ES-I3 (cell line): ENCODE measurements around the gene USP6NL.

Experiments
- H3K36me3 ChIP-seq: 2 replicates; pipeline ENCODE4 v1.6.1; 2013; ENCODE audit warnings: mild to moderate bottlenecking, low read length, control low read depth, moderate library complexity; ENCODE audit not compliant: insufficient read depth
- H3K4me1 ChIP-seq: 2 replicates; pipeline ENCODE4 v1.6.1; 2013; ENCODE audit warnings: mild to moderate bottlenecking, control low read depth, low read length; ENCODE audit not compliant: insufficient read depth
- H3K9ac ChIP-seq: 2 replicates; pipeline ENCODE4 v1.6.1; 2013; ENCODE audit warnings: low read depth, mild to moderate bottlenecking, low read length, moderate library complexity
- H3K9me3 ChIP-seq: 2 replicates; pipeline ENCODE4 v1.6.1; 2013; ENCODE audit warnings: mild to moderate bottlenecking, low read length, moderate library complexity; ENCODE audit not compliant: control insufficient read depth, insufficient read depth

Gene USP6NL

DNA sequence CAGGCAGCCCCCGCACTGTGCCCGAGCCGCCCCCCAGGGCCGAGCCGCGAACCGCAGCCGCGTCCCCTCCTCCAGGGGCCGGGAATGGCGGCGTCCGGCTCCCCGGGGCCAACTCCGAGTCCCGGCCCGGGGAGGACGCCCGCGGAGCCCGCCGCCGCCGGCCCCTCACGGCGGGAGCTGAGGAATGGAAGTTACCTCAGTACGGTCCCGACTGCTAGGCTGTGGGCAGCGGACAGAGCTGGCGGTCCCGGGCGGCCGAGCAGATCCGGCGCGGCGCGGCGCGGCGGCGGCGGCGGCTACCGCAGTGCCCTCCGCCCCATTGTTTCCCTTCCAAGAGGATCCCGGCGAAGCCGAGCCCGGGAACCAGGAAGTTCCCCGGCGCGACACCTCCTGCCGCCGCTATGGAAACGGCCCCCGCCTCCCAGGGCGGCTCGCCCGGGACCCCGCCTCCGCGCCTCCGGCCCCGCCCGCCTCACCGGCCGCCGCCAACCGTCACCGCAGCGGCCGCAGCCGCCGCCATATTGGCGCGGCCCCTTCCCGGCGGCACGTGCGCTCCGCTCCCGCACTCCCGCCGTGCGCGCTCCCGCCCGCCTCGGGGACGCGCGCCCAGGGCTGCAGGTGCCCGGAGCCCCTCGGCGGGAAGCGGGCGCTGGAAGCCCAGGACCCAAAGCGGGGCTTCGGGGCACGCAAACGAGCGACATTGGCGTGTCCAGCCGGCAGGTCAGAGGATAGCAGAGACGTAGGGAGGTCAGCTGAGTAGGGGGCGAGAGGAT is at the start of gene USP6NL:
USP6NL (minus strand) TSS at position 403 of the 773 bp plus-strand sequence. CDS start 14,016 bp downstream, outside the sequence.
- peak within 1 kb of the TSS; percentile 78 for H3K9ac ChIP-seq
- peaks cover 17% of the 10 kb centered on the region for H3K4me1 ChIP-seq
- no peaks in the 10 kb centered on the region for H3K36me3 ChIP-seq
- H3K9me3 ChIP-seq, result no peaks in the 10 kb centered on the region

DNA sequence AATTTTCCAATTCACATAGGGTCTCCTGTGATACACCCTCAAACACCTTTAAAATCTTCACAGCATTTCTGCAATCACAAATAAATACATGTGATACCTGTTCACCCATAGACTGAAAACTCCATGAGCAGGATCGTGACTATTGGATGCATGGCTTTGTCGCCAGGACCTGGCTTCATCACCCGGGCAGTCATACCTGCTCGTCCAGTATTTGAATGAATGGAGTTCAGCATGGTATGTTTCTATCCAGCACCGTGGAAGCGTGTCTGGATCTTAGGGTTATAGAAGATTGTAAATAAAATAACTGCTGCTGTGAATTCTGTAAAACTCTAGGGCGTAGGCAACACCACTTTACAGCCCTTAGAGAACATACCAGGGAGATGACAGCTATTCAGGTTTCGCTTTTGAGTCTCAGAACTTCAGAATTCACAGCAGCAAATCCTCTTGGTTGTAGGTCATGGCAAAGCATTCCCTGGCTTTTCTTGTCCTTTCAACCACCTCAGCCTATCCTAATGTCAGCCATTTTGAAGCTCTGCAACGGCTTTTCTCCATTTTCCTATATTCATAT is 47.4 kb upstream of the USP6NL start:
- H3K4me1 ChIP-seq, result no peaks in the 10 kb centered on the region
- no peaks in the 10 kb centered on the region for H3K36me3 ChIP-seq
- H3K9me3 ChIP-seq, result no peaks in the 10 kb centered on the region
- no peak overlapping the region for H3K9ac ChIP-seq

DNA sequence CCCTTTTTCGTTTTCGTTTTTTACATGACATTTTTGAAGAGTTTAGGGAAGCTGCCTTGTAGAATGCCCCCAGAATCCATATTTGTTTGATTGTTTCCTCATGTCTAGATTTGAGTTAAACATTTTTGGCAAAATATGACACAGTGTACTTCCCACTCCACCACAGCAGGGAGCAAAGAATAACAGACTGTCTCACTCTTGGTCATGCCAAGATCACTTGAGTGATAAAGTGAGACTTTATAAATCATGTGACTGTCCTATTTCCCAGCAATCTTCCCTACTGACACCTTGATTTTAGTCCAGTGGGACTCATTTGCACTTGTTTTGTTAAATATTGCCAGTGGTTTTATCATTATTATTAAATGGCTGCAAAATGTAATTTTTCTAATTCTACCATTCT is 44.4 kb upstream of the USP6NL start:
- H3K4me1 ChIP-seq, result no peaks in the 10 kb centered on the region
- H3K36me3 ChIP-seq, result no peaks in the 10 kb centered on the region
- no peak overlapping the region for H3K9ac ChIP-seq
- H3K9me3 ChIP-seq, result no peaks in the 10 kb centered on the region

- Histone ChIP-seq H3K9ac (no peak overlapping the region), H3K9me3 (no peaks in the 10 kb centered on the region), H3K36me3 (no peaks in the 10 kb centered on the region)
Measured at GRCh38 chr10:11654659-11655058, 43.2 kb upstream of the USP6NL start.

DNA sequence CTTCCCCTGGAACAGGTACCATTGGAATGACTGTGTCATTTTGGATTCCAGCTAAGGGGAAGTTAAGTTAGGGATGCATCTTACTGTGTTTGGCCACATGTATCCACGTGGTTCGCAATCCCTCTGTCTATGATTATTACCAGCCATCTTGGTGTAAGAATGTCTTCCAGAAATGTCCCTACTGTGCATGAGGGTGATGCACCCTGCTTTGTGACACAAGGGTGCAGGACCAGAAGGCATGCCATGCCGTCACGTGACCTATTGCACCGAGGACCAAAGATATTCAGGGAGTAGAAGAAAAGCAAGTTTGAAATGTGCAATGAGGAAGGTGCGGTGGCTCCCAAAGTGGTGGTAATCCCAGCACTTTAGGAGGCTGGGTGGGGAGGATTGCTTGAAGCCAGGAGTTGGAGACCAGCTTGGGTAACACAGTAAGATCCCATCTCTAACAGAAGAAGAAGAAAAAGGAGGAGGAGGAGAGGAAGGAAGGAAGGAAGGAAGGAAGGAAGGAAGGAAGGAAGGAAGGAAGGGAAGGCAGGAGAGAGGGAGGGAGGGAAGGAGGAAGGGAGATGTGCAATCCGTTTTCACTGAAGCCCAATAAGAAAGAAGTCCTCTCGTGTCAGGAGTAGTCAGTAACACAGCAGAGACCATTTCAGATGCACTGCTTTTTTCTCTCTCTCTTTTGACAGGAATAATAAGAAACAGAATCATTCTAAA is 42.5 kb upstream of the USP6NL start:
- H3K9ac ChIP-seq, result no peak overlapping the region
- H3K36me3 ChIP-seq, result no peaks in the 10 kb centered on the region
- H3K4me1 ChIP-seq, result no peaks in the 10 kb centered on the region
- no peaks in the 10 kb centered on the region for H3K9me3 ChIP-seq

More at GRCh38 chr10:11654659-11655058, 43.2 kb upstream of the USP6NL start:
- H3K4me1 ChIP-seq, result no peaks in the 10 kb centered on the region

DNA sequence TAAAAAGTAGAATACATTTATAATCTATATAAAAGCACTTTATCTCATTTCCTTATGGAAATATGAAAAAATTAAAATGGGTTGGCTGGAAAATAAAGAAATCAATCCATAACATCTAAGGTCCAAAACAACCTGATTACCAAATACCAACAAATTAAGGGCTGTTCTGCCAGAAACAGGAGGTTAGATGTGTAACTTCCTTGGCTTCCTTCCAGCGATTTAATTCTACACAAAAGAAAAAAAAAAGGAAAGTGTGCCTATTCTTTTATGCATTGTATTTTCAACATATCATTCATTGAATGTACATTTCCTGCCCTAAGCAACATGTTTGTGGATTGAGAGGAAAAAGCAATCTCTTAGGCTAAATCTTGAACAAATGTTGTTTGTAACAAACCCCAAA is 36.2 kb upstream of the USP6NL start:
- H3K9me3 ChIP-seq, result no peaks in the 10 kb centered on the region
- H3K4me1 ChIP-seq, result no peaks in the 10 kb centered on the region
- H3K9ac ChIP-seq, result no peak overlapping the region
- H3K36me3 ChIP-seq, result no peaks in the 10 kb centered on the region

- H3K4me1 ChIP-seq, result no peaks in the 10 kb centered on the region
- H3K9me3 ChIP-seq, result no peaks in the 10 kb centered on the region
- no peaks in the 10 kb centered on the region for H3K36me3 ChIP-seq
- H3K9ac ChIP-seq, result no peak overlapping the region
Measured at GRCh38 chr10:11646450-11646849, 35.0 kb upstream of the USP6NL start.

GRCh38 chr10:11643039-11643438 is 31.6 kb upstream of the USP6NL start:
- Histone ChIP-seq H3K9ac (no peak overlapping the region), H3K36me3 (no peaks in the 10 kb centered on the region), H3K9me3 (no peaks in the 10 kb centered on the region), H3K4me1 (no peaks in the 10 kb centered on the region)

GRCh38 chr10:11642566-11642965 is 31.1 kb upstream of the USP6NL start:
- no peaks in the 10 kb centered on the region for H3K4me1 ChIP-seq
- H3K9ac ChIP-seq, result no peak overlapping the region
- no peaks in the 10 kb centered on the region for H3K9me3 ChIP-seq
- no peaks in the 10 kb centered on the region for H3K36me3 ChIP-seq

DNA sequence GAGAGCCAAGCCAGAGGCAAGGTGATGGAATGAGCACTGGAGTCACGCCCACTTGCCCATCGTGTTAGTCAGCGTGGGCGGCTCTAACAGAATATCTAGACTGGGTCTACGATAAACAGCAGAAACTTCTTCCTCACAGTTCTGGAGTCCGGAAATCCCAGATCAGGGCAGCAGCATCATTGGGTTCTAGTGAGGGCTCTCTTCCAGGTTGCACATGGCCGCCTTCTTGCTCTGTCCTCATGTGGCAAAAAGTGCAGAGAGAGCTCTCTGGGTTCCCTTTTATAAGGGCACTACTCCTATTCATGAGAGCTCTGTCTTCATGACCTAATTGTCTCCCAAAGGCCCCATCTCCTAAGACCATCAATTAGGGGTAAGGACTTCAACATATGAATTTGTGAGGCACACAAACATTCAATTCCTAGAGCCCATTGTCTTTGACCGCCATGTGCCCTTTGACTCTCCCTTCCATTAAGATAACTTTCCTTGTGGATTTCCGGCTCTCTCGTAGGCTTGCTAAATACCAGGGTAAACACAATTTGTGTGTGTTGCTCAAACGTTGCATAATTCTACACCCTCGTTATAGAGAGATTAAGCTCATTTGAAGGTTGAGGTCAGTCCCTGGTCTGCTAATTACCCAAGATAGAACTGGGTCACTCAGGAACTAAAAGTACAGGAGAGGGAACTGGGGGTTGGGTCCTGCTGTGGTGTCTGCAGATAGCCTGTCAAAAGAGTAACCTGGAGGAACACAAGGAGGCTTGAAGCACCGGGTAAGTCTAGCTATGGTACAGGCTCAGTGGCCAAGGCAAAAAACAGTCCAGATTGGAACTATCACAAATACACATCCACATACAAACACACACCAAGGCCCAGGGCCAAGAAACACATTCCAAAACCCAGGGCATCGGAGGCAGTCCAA is 28.7 kb upstream of the USP6NL start:
- no peak overlapping the region for H3K9ac ChIP-seq
- H3K4me1 ChIP-seq, result no peaks in the 10 kb centered on the region
- no peaks in the 10 kb centered on the region for H3K9me3 ChIP-seq
- H3K36me3 ChIP-seq, result no peaks in the 10 kb centered on the region

DNA sequence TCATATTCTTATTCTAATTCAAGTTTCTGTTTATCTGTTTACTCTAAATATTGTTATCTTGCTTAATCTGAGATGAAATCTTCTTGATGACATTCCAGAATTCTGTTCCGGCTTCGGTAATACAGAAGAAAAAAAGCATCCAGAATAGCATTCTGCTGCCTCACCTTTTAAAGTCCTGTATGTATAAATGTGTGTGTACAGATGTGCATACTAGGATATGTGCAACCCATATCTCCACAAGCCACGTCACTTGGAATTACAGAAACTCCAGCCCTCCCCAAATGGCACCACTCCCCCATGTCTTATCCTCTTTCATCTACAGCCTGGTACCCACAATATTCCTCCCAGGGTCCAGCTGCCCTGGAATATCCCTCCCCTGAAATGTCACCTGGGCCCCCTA is 27.9 kb upstream of the USP6NL start:
- no peak overlapping the region for H3K9ac ChIP-seq
- no peaks in the 10 kb centered on the region for H3K9me3 ChIP-seq
- H3K4me1 ChIP-seq, result no peaks in the 10 kb centered on the region
- no peaks in the 10 kb centered on the region for H3K36me3 ChIP-seq

DNA sequence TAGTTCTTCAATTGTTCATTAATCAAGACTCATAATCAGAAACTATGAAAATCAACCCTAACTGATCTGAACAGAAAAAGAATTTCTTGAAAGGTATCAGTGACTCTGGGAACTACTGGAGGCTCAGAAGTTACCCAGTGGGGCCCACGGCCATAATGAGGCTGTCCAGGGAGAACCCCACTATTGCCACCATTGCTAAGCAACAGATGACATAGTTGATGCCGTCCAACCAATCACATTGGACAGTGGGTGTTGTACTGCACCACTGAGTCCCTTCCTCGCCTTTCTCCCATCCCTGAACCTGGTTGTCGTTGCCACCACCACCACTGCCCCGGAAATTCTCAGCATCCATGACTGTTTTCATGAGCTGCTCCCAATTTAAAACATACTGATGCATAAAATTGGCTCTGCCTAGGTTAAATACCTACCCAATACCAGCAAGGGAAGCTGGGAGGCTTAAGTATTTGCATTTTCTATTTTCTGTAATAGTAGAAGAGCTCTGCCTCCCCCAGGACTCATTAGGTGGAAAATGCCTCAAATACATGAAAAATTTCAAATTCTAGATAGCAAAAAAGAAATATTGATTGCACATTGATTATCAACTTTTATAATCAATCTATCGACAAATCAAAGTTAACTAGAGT is 26.7 kb upstream of the USP6NL start:
- Histone ChIP-seq H3K9ac (no peak overlapping the region), H3K9me3 (no peaks in the 10 kb centered on the region), H3K36me3 (no peaks in the 10 kb centered on the region), H3K4me1 (no peaks in the 10 kb centered on the region)

GRCh38 chr10:11636697-11637303 is 25.4 kb upstream of the USP6NL start:
- H3K36me3 ChIP-seq, result no peaks in the 10 kb centered on the region
- no peak overlapping the region for H3K9ac ChIP-seq
- no peaks in the 10 kb centered on the region for H3K9me3 ChIP-seq
- no peaks in the 10 kb centered on the region for H3K4me1 ChIP-seq
